CD4-positive, alpha-beta T cell treated with Interleukin-4 for 4 hours (primary cell): ENCODE measurements around the gene USP53.
"Not testable (repeated sequence)": the region's sequence is repeated elsewhere in the genome, so short reads cannot be mapped to it uniquely, and the experiment has no call there.

Experiments used
- DNase-seq: peaks from one replicate; pipeline ENCODE4 v3.0.0-alpha.2; 2020

USP53 gene

GRCh38 chr4:119229908-119230687 is 17.6 kb downstream of the USP53 start:
- DNase-seq = no peak

GRCh38 chr4:119231491-119231890 is 19.0 kb downstream of the USP53 start:
- DNase-seq = no peak

- no peak for DNase-seq
Observed at GRCh38 chr4:119232286-119232685, 19.8 kb downstream of the USP53 start.

- DNase-seq = no peak
Observed at GRCh38 chr4:119233191-119233590, 20.7 kb downstream of the USP53 start.

- DNase-seq = no peak
Observed at GRCh38 chr4:119233750-119234149, 21.2 kb downstream of the USP53 start.

- DNase-seq = no peak
Observed at GRCh38 chr4:119237201-119237600, 24.7 kb downstream of the USP53 start.

- DNase-seq = no peak
Observed at GRCh38 chr4:119237642-119238041, 25.1 kb downstream of the USP53 start.

- no peak for DNase-seq
Observed at GRCh38 chr4:119238068-119238722, 25.7 kb downstream of the USP53 start.

- DNase-seq = no peak
Observed at GRCh38 chr4:119240128-119240527, 27.6 kb downstream of the USP53 start.

GRCh38 chr4:119240568-119240967 is 28.1 kb downstream of the USP53 start:
- DNase-seq = no peak

GRCh38 chr4:119242417-119242816 is 29.9 kb downstream of the USP53 start:
- no peak for DNase-seq

- DNase-seq = no peak
Observed at GRCh38 chr4:119243868-119244267, 31.4 kb downstream of the USP53 start.

- DNase-seq = no peak
Observed at GRCh38 chr4:119244344-119244743, 31.8 kb downstream of the USP53 start.

GRCh38 chr4:119244832-119245231 is 32.3 kb downstream of the USP53 start:
- DNase-seq = no peak

GRCh38 chr4:119246177-119246733 is 33.7 kb downstream of the USP53 start:
- DNase-seq = no peak

- DNase-seq = not testable (repeated sequence)
Observed at GRCh38 chr4:119251037-119251436, 38.5 kb downstream of the USP53 start.

GRCh38 chr4:119255223-119255622 is 42.7 kb downstream of the USP53 start:
- not testable (repeated sequence) for DNase-seq

- no peak for DNase-seq
Observed at GRCh38 chr4:119260528-119260927, 48.0 kb downstream of the USP53 start.

- no peak for DNase-seq
Observed at GRCh38 chr4:119261986-119262385, 49.5 kb downstream of the USP53 start.

- DNase-seq = no peak
Observed at GRCh38 chr4:119264743-119265142, 52.2 kb downstream of the USP53 start.

GRCh38 chr4:119266153-119266552 is 53.6 kb downstream of the USP53 start:
- DNase-seq = no peak

GRCh38 chr4:119268466-119268865 is 56.0 kb downstream of the USP53 start:
- DNase-seq = no peak

GRCh38 chr4:119271361-119272085 is 59.0 kb downstream of the USP53 start:
- no peak for DNase-seq
